MCF 10A (cell line): ENCODE measurements around the gene HSD17B12. TPM values are rescaled to one million over a fixed set of nuclear protein-coding genes. Genes with fewer than 3 reads are reported as not detected.

Source experiments
- BruUV-seq: library from RNA; stranded (reverse); fragments of 400-500 nt; replicated peaks from 2 replicates; lab custom pipeline; 2021; lab: Mats Ljungman, UMichigan
- CTCF ChIA-PET: fragments of 300-600 bp; sonication (Branson Sonifier 250); formaldehyde crosslinking; extraction: SDS; loops from one replicate; lab custom pipeline; 2021; ENCODE audit warnings: antibody characterized with exemption, inconsistent platforms; lab: Yijun Ruan, JAX
- POLR2A ChIA-PET: fragments of 300-600, 350-650 bp; sonication (Branson Sonifier 250); formaldehyde crosslinking; extraction: SDS; loops from one replicate; lab custom pipeline; 2020; ENCODE audit warnings: antibody characterized with exemption, inconsistent platforms; lab: Yijun Ruan, JAX
- DNase-seq: peaks from one replicate; pipeline ENCODE4 v3.0.0-alpha.2; 2018; ENCODE audit not compliant: unreplicated experiment
- H3K27ac Mint-ChIP-seq: one replicate; pipeline ENCODE4 v1.8.0; 2022; ENCODE audit warnings: mild to moderate bottlenecking, low read depth, mixed read lengths; ENCODE audit not compliant: unreplicated experiment
- H3K27me3 Mint-ChIP-seq: one replicate; pipeline ENCODE4 v1.8.0; 2022; ENCODE audit warnings: mixed read lengths; ENCODE audit not compliant: insufficient read depth, unreplicated experiment
- H3K36me3 Mint-ChIP-seq: one replicate; pipeline ENCODE4 v1.8.0; 2022; ENCODE audit warnings: mild to moderate bottlenecking, moderate library complexity, mixed read lengths; ENCODE audit not compliant: insufficient read depth, unreplicated experiment
- H3K4me1 Mint-ChIP-seq: one replicate; pipeline ENCODE4 v1.8.0; 2022; ENCODE audit warnings: mixed read lengths; ENCODE audit not compliant: insufficient read depth, unreplicated experiment
- H3K4me3 Mint-ChIP-seq: one replicate; pipeline ENCODE4 v1.8.0; 2022; ENCODE audit warnings: mild to moderate bottlenecking, moderate library complexity, mixed read lengths; ENCODE audit not compliant: unreplicated experiment
- H3K9me3 Mint-ChIP-seq: one replicate; pipeline ENCODE4 v1.8.0; 2022; ENCODE audit warnings: mixed read lengths; ENCODE audit not compliant: unreplicated experiment
- intact Hi-C: fragments of 100-400 bp; cut with micrococcal nuclease; formaldehyde crosslinking; loops from 2 replicates; pipeline ENCODE4 v1.14.1; 2022
- total RNA-seq: library from RNA; stranded (reverse); gene quantifications from 2 replicates; pipeline ENCODE4 v1.2.3, GENCODE V29; 2022
- TF ChIP-seq, protein P1 (sequence below): fragments of 200-600 bp; IDR thresholded peaks from one replicate; pipeline ENCODE4 v1.8.0; 2022; ENCODE audit warnings: antibody characterized with exemption, mild to moderate bottlenecking; ENCODE audit not compliant: unreplicated experiment

The HSD17B12 gene
- total RNA-seq, 1 experiment from 2014 or later = 117 TPM

DNA sequence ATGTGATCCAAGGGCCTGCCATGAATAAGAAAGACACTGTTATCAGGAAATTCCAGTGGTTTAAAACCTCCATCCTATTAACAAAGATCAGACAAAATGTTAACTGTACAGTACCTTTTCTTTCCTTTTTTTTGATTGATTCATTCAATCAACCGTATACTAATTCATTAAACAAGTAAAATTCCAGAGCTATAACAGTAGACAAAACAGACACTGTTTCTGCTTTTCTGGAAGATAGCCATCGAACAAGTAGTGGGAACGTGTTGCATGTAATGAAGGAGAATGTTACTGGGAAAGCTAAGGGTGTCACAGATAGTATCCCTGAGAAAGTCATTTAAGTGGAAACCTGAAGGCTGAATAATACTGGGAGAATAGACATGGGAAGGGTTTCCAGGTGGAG, 126.4 kb downstream of the HSD17B12 start:
- DNase-seq = no peak
- no peaks in the 10 kb centered on the region for H3K9me3 Mint-ChIP-seq
- TF ChIP-seq, protein P1, sequence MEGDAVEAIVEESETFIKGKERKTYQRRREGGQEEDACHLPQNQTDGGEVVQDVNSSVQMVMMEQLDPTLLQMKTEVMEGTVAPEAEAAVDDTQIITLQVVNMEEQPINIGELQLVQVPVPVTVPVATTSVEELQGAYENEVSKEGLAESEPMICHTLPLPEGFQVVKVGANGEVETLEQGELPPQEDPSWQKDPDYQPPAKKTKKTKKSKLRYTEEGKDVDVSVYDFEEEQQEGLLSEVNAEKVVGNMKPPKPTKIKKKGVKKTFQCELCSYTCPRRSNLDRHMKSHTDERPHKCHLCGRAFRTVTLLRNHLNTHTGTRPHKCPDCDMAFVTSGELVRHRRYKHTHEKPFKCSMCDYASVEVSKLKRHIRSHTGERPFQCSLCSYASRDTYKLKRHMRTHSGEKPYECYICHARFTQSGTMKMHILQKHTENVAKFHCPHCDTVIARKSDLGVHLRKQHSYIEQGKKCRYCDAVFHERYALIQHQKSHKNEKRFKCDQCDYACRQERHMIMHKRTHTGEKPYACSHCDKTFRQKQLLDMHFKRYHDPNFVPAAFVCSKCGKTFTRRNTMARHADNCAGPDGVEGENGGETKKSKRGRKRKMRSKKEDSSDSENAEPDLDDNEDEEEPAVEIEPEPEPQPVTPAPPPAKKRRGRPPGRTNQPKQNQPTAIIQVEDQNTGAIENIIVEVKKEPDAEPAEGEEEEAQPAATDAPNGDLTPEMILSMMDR = no peak
- CTCF ChIA-PET = interaction anchor here (1.5 kb wide), 1 partner anchor 19 kb away, joined by 6 read pairs; no protein-coding TSS in a partner anchor
- intact Hi-C loops = no loop called here
- no peaks in the 10 kb centered on the region for H3K27me3 Mint-ChIP-seq
- no TSS peak for BruUV-seq
- no peak overlapping the region for H3K27ac Mint-ChIP-seq
- POLR2A ChIA-PET = no interaction called here
- H3K36me3 Mint-ChIP-seq = no peaks in the 10 kb centered on the region
- H3K4me1 Mint-ChIP-seq = no peaks in the 10 kb centered on the region
- no peak overlapping the region for H3K4me3 Mint-ChIP-seq

DNA sequence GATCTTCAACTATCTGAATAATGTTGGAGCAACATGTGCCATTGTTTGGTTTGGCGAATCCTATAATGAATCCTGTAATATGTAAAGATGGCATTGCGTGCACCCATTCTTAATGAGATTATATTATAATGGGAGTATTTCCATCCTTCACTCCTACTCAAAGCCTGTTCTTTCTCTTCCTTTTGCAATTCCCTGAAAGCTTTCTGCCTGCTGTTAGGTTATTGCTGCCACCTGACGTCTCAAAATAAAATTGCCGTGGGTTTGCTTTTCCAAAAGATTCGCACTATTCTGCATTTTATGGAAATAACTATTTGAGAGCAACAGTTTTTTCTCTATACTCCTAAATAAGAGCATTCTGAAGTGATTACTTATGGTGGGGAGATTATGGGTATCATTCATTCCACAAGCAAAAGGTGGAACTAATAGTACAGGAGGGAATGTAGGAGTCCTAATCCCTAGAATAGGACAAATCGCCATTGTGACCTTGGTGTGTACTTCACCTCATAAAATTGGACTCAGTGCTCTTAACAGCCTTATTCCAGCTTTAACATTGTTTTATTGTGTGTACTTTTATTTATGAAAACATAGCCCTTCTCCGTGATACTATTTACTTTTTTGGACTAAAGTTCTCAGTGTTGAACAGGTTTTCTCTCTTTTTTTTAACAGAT, 130.5 kb downstream of the HSD17B12 start:
- no peaks in the 10 kb centered on the region for H3K27me3 Mint-ChIP-seq
- H3K4me1 Mint-ChIP-seq = no peaks in the 10 kb centered on the region
- intact Hi-C loops = loop anchor here (10.0 kb wide), 1 partner anchor 236 kb away; no protein-coding TSS in a partner anchor
- ChIA-PET CTCF (interaction anchor here (0.6 to 2.1 kb wide), 3 partner anchors 19 to 41 kb away, joined by 3 to 5 read pairs (median 3); no protein-coding TSS in a partner anchor), POLR2A (no interaction called here)
- no peaks in the 10 kb centered on the region for H3K9me3 Mint-ChIP-seq
- BruUV-seq = no TSS peak
- no peak overlapping the region for H3K27ac Mint-ChIP-seq
- H3K4me3 Mint-ChIP-seq = no peak overlapping the region
- TF ChIP-seq, protein P1 = no peak
- peaks cover 14% of the 10 kb centered on the region for H3K36me3 Mint-ChIP-seq
- DNase-seq = no peak

DNA sequence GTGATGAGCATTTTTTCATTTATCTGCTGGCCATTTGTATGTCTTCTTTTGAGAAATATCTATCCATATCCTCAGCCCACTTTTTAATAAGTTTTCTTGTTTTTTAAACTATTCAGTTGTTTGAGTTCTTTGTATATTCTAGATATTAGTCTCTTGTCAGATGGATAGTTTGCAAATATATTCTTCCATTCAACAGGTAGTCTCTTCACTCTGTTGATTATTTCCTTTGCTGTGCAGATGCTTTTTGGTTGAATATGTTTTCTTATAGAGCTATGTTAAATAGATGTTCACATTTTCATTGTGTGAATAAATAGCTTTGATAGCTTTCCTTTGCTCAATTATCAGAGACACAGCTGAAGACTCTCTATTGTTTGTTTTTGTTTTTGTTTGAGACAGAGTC, 131.9 kb downstream of the HSD17B12 start:
- no peak overlapping the region for H3K4me3 Mint-ChIP-seq
- intact Hi-C loops = loop anchor here (10.0 kb wide), 1 partner anchor 238 kb away; no protein-coding TSS in a partner anchor
- H3K9me3 Mint-ChIP-seq = no peaks in the 10 kb centered on the region
- TF ChIP-seq, protein P1 = no peak
- ChIA-PET CTCF (interaction anchor here (1.0 to 2.1 kb wide), 4 partner anchors 13 to 242 kb away, joined by 3 to 5 read pairs (median 4); no protein-coding TSS in a partner anchor), POLR2A (no interaction called here)
- DNase-seq = no peak
- H3K4me1 Mint-ChIP-seq = no peaks in the 10 kb centered on the region
- H3K27ac Mint-ChIP-seq = no peak overlapping the region
- peaks cover 14% of the 10 kb centered on the region for H3K36me3 Mint-ChIP-seq
- BruUV-seq = no TSS peak
- H3K27me3 Mint-ChIP-seq = no peaks in the 10 kb centered on the region

DNA sequence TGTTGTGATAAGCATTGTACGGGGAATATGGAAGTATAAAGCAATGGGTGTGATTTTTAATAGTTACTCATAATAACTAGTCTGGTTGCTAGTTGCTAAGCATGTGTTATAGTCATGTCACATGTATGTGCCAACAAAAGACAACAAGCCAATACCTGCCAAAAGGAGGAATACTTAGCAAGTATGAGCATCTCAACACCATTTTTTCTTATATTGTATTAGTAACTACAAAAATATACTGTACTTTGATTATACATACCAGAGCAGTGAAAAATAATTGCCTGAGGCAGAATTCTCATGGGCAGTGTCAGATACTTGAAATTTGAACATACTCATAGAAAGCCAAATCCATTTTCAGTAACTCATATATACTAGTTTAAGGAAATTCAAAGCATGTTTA, 137.7 kb downstream of the HSD17B12 start:
- CTCF ChIA-PET = no interaction called here
- BruUV-seq = no TSS peak
- TF ChIP-seq, protein P1 = no peak
- Mint-ChIP-seq H3K4me1 (no peaks in the 10 kb centered on the region), H3K4me3 (no peak overlapping the region), H3K27ac (no peak overlapping the region), H3K36me3 (peaks cover 27% of the 10 kb centered on the region), H3K27me3 (no peaks in the 10 kb centered on the region), H3K9me3 (no peaks in the 10 kb centered on the region)
- intact Hi-C loops = loop anchor here (10.0 kb wide), 1 partner anchor 243 kb away; no protein-coding TSS in a partner anchor
- peak; percentile 27 for DNase-seq
- POLR2A ChIA-PET = interaction anchor here (1.8 kb wide), 1 partner anchor 12 kb away, joined by 7 read pairs; no protein-coding TSS in a partner anchor
